ENCODE data around the gene SMG6.
"Not testable (repeated sequence)": the region's sequence is repeated elsewhere in the genome, so short reads cannot be mapped to it uniquely, and the experiment has no call there.

SMG6 gene

GRCh38 chr17:2172999-2173398 lies 130.6 kb downstream of the SMG6 start:
- DNase-seq: no peak
- in situ Hi-C loops (cut with HindIII; ENCODE audit: low pct_ligation_motif_present, low pct_unique_long_range_greater_than_20kb, low sequenced_read_pairs): no loop called here

- peak; percentile 78 for DNase-seq
Measured at GRCh38 chr17:2172077-2172851, 131.3 kb downstream of the SMG6 start.

GRCh38 chr17:2171702-2172076 lies 131.9 kb downstream of the SMG6 start:
- in situ Hi-C loops (cut with HindIII; ENCODE audit: low pct_ligation_motif_present, low pct_unique_long_range_greater_than_20kb, low sequenced_read_pairs): no loop called here
- DNase-seq: peak; percentile 22

More at GRCh38 chr17:2172077-2172851, 131.3 kb downstream of the SMG6 start:
- in situ Hi-C loops (cut with HindIII; ENCODE audit: low pct_ligation_motif_present, low pct_unique_long_range_greater_than_20kb, low sequenced_read_pairs): no loop called here

GRCh38 chr17:2170023-2170422 lies 133.6 kb downstream of the SMG6 start:
- peak; percentile 14 for DNase-seq
- in situ Hi-C loops (cut with HindIII; ENCODE audit: low pct_ligation_motif_present, low pct_unique_long_range_greater_than_20kb, low sequenced_read_pairs): no loop called here

GRCh38 chr17:2165723-2166122 lies 137.9 kb downstream of the SMG6 start:
- in situ Hi-C loops (cut with HindIII; ENCODE audit: low pct_ligation_motif_present, low pct_unique_long_range_greater_than_20kb, low sequenced_read_pairs); DNase-seq: not testable (repeated sequence)

GRCh38 chr17:2158396-2158780 lies 145.2 kb downstream of the SMG6 start:
- in situ Hi-C loops (cut with HindIII; ENCODE audit: low pct_ligation_motif_present, low pct_unique_long_range_greater_than_20kb, low sequenced_read_pairs): no loop called here
- DNase-seq: no peak

GRCh38 chr17:2157675-2158395 lies 145.8 kb downstream of the SMG6 start:
- in situ Hi-C loops (cut with HindIII; ENCODE audit: low pct_ligation_motif_present, low pct_unique_long_range_greater_than_20kb, low sequenced_read_pairs): no loop called here
- no peak for DNase-seq

- in situ Hi-C loops (cut with HindIII; ENCODE audit: low pct_ligation_motif_present, low pct_unique_long_range_greater_than_20kb, low sequenced_read_pairs): no loop called here
- DNase-seq: no peak
Measured at GRCh38 chr17:2157081-2157480, 146.5 kb downstream of the SMG6 start.

GRCh38 chr17:2156666-2157065 lies 146.9 kb downstream of the SMG6 start:
- in situ Hi-C loops (cut with HindIII; ENCODE audit: low pct_ligation_motif_present, low pct_unique_long_range_greater_than_20kb, low sequenced_read_pairs): no loop called here
- no peak for DNase-seq

GRCh38 chr17:2155573-2155972 lies 148.0 kb downstream of the SMG6 start:
- in situ Hi-C loops (cut with HindIII; ENCODE audit: low pct_ligation_motif_present, low pct_unique_long_range_greater_than_20kb, low sequenced_read_pairs): no loop called here

GRCh38 chr17:2151358-2152033 lies 152.1 kb downstream of the SMG6 start:
- in situ Hi-C loops (cut with HindIII; ENCODE audit: low pct_ligation_motif_present, low pct_unique_long_range_greater_than_20kb, low sequenced_read_pairs): no loop called here
- DNase-seq: no peak

More at GRCh38 chr17:2155573-2155972, 148.0 kb downstream of the SMG6 start:
- DNase-seq: no peak

- in situ Hi-C loops (cut with HindIII; ENCODE audit: low pct_ligation_motif_present, low pct_unique_long_range_greater_than_20kb, low sequenced_read_pairs): no loop called here
- DNase-seq: no peak
Measured at GRCh38 chr17:2150806-2151205, 152.8 kb downstream of the SMG6 start.

- no peak for DNase-seq
- in situ Hi-C loops (cut with HindIII; ENCODE audit: low pct_ligation_motif_present, low pct_unique_long_range_greater_than_20kb, low sequenced_read_pairs): no loop called here
Measured at GRCh38 chr17:2149934-2150333, 153.7 kb downstream of the SMG6 start.

- in situ Hi-C loops (cut with HindIII; ENCODE audit: low pct_ligation_motif_present, low pct_unique_long_range_greater_than_20kb, low sequenced_read_pairs): no loop called here
- DNase-seq: no peak
Measured at GRCh38 chr17:2146132-2146871, 157.3 kb downstream of the SMG6 start.

GRCh38 chr17:2144701-2145100 lies 158.9 kb downstream of the SMG6 start:
- in situ Hi-C loops (cut with HindIII; ENCODE audit: low pct_ligation_motif_present, low pct_unique_long_range_greater_than_20kb, low sequenced_read_pairs): no loop called here
- DNase-seq: no peak

GRCh38 chr17:2143332-2143731 lies 160.3 kb downstream of the SMG6 start:
- no peak for DNase-seq
- in situ Hi-C loops (cut with HindIII; ENCODE audit: low pct_ligation_motif_present, low pct_unique_long_range_greater_than_20kb, low sequenced_read_pairs): no loop called here

- in situ Hi-C loops (cut with HindIII; ENCODE audit: low pct_ligation_motif_present, low pct_unique_long_range_greater_than_20kb, low sequenced_read_pairs); DNase-seq: not testable (repeated sequence)
Measured at GRCh38 chr17:2142682-2143081, 160.9 kb downstream of the SMG6 start.

GRCh38 chr17:2140683-2141082 lies 162.9 kb downstream of the SMG6 start:
- DNase-seq: no peak
- in situ Hi-C loops (cut with HindIII; ENCODE audit: low pct_ligation_motif_present, low pct_unique_long_range_greater_than_20kb, low sequenced_read_pairs): no loop called here

- no peak for DNase-seq
- in situ Hi-C loops (cut with HindIII; ENCODE audit: low pct_ligation_motif_present, low pct_unique_long_range_greater_than_20kb, low sequenced_read_pairs): no loop called here
Measured at GRCh38 chr17:2138761-2139160, 164.8 kb downstream of the SMG6 start.
